KOPT-K1 (cell line): ENCODE results near the gene CAPN9.
"Not testable (repeated sequence)": the region's sequence is repeated elsewhere in the genome, so short reads cannot be mapped to it uniquely, and the experiment has no call there.

Source experiments
- H3K27ac ChIP-seq: fragments of 200-600 bp; sonication (generic); 2 replicates; pipeline ENCODE4 v1.5.1; 2016; ENCODE audit warnings: antibody characterized with exemption, mild to moderate bottlenecking, low read depth, low read length; ENCODE audit not compliant: poor library complexity, severe bottlenecking
- H3K36me3 ChIP-seq: fragments of 200-600 bp; sonication (generic); 2 replicates; pipeline ENCODE4 v1.5.1; 2017; ENCODE audit warnings: antibody characterized with exemption, mild to moderate bottlenecking, low read length, moderate library complexity; ENCODE audit not compliant: insufficient read depth
- H3K9me3 ChIP-seq: fragments of 200-600 bp; sonication (generic); 2 replicates; pipeline ENCODE4 v1.5.1; 2017; ENCODE audit warnings: antibody characterized with exemption, low read length, mild to moderate bottlenecking; ENCODE audit not compliant: insufficient read depth, poor library complexity, severe bottlenecking

CAPN9 gene

GRCh38 chr1:230843503-230844309, 96.5 kb downstream of the CAPN9 start:
- peaks cover 10% of the 10 kb centered on the region; the same call in 1 of the 2 replicates for H3K36me3 ChIP-seq
- H3K9me3 ChIP-seq, result no peaks in the 10 kb centered on the region
- no peak overlapping the region for H3K27ac ChIP-seq

GRCh38 chr1:230844561-230844960, 97.4 kb downstream of the CAPN9 start:
- Histone ChIP-seq H3K9me3 (no peaks in the 10 kb centered on the region), H3K36me3 (peaks cover 10% of the 10 kb centered on the region; the same call in 1 of the 2 replicates), H3K27ac (no peak overlapping the region)

- H3K36me3 ChIP-seq, result peaks cover 10% of the 10 kb centered on the region; the same call in 1 of the 2 replicates
- not testable (repeated sequence) for H3K27ac ChIP-seq, H3K9me3 ChIP-seq
These were observed 98.0 kb downstream of the CAPN9 start for GRCh38 chr1:230845184-230845583.

GRCh38 chr1:230848235-230848634, 101.0 kb downstream of the CAPN9 start:
- no peak overlapping the region for H3K27ac ChIP-seq
- no peaks in the 10 kb centered on the region for H3K9me3 ChIP-seq

GRCh38 chr1:230849451-230850224, 102.5 kb downstream of the CAPN9 start:
- Histone ChIP-seq H3K36me3 (no peaks in the 10 kb centered on the region), H3K27ac (no peak overlapping the region), H3K9me3 (no peaks in the 10 kb centered on the region)

More at GRCh38 chr1:230848235-230848634, 101.0 kb downstream of the CAPN9 start:
- H3K36me3 ChIP-seq, result peaks cover 7% of the 10 kb centered on the region; the same call in 1 of the 2 replicates

GRCh38 chr1:230850547-230850946, 103.4 kb downstream of the CAPN9 start:
- Histone ChIP-seq H3K9me3 (no peaks in the 10 kb centered on the region), H3K27ac (no peak overlapping the region), H3K36me3 (no peaks in the 10 kb centered on the region)

- H3K9me3 ChIP-seq, result no peaks in the 10 kb centered on the region
- no peaks in the 10 kb centered on the region for H3K36me3 ChIP-seq
- no peak overlapping the region for H3K27ac ChIP-seq
These were observed 104.1 kb downstream of the CAPN9 start for GRCh38 chr1:230851291-230851691.
